Stomach (tissue), 9 donors: ENCODE data around the gene ACVR1C. TPM values are rescaled to one million over a fixed set of nuclear protein-coding genes. Genes with fewer than 3 reads are reported as not detected.

Experiments used
- DNase-seq, 2 donors: peaks; one replicate each; pipeline versions ENCODE4 v3.0.0 to v3.0.0-alpha.2; 2013 to 2019
- H3K27ac ChIP-seq, 5 donors: fragments of 200-600 bp in 4 of 5; sonication (generic) in 4 of 5; one replicate each; pipeline ENCODE4 v1.5.1; 2013 to 2019; ENCODE audit warnings: mild to moderate bottlenecking in 1 of 5, moderate library complexity in 1 of 5
- H3K27me3 ChIP-seq, 3 donors: fragments of 200-600 bp; sonication (generic); one replicate each; pipeline ENCODE4 v1.5.1; 2017 to 2019; ENCODE audit warnings: mixed run types in 1 of 3
- H3K36me3 ChIP-seq, 4 donors: fragments of 200-600 bp; sonication (generic); 1 replicate in 3 of 4; 2 replicates in 1 of 4; pipeline ENCODE4 v1.5.1; 2016 to 2019
- H3K4me1 ChIP-seq, 4 donors: fragments of 200-600 bp; sonication (generic); one replicate each; pipeline ENCODE4 v1.5.1; 2016 to 2019
- H3K4me3 ChIP-seq, 4 donors: fragments of 200-600 bp; sonication (generic) in 3 of 4; one replicate each; pipeline ENCODE4 v1.5.1; 2016 to 2019; ENCODE audit warnings: mild to moderate bottlenecking in 1 of 4
- H3K9me3 ChIP-seq, 4 donors: fragments of 200-600 bp; sonication (generic); one replicate each; pipeline ENCODE4 v1.5.1; 2016 to 2019
- EP300 ChIP-seq: sonication (generic); formaldehyde crosslinking; IDR thresholded peaks from one replicate; pipeline ENCODE4 v1.6.1; 2017; ENCODE audit warnings: antibody characterized with exemption
- POLR2A ChIP-seq, 4 donors: fragments of 450-650 bp; IDR thresholded peaks; one replicate each; pipeline ENCODE4 v1.6.1; 2016; ENCODE audit warnings: antibody characterized with exemption in 4 of 4, control low read depth in 2 of 4, mild to moderate bottlenecking in 1 of 4, moderate library complexity in 1 of 4
- POLR2AphosphoS5 ChIP-seq, 3 donors: sonication (generic); formaldehyde crosslinking; IDR thresholded peaks; one replicate each; pipeline ENCODE4 v1.6.1; 2016; ENCODE audit warnings: antibody characterized with exemption in 3 of 3
- WGBS, 5 donors: extraction: QIAGEN DNeasy Blood & Tissue Kit in 3 of 5; methylation state at CpG; one replicate each; pipeline versions ENCODE4 v1.1.5 to v1.1.7; 2013 to 2018; 5-methylcytosine and 5-hydroxymethylcytosine counted together
- intact Hi-C: fragments of 100-400 bp; cut with DNase I; formaldehyde crosslinking; loops from one replicate; pipeline ENCODE4 v1.15.1; 2023; ENCODE audit warnings: low total_unique reads
- polyA plus RNA-seq, 3 donors: library from polyadenylated mRNA; stranded (reverse); fragments of 200-250 nt; gene quantifications; one replicate each; pipeline ENCODE4 v1.2.3, GENCODE V29; 2013
- total RNA-seq, 5 donors: library from RNA; depleted of rRNA; stranded (reverse); fragments of >200 nt; gene quantifications; one replicate each; pipeline versions ENCODE4 v1.1.0 to v1.2.3, GENCODE V29; 2014 to 2016
- TF ChIP-seq, protein P1 (sequence below), 7 experiments: fragments of 450-650 bp in 4 of 7; fragments of 200-600 bp in 3 of 7; sonication (generic) in 3 of 7; IDR thresholded peaks; one replicate each; pipeline ENCODE4 v1.5.1; 2016 to 2019; ENCODE audit warnings: antibody characterized with exemption in 7 of 7, control low read depth in 2 of 7, mild to moderate bottlenecking in 1 of 7
- donor health status: healthy with polysubstance abuse.
- donor health status: Bipolar disorder and iron deficiency.
- donor health status: healthy.

The ACVR1C gene
- total and polyA plus RNA-seq, 8 donors: under 0.01 to 8.4 (median 0.61) TPM; not detected in 1

DNA sequence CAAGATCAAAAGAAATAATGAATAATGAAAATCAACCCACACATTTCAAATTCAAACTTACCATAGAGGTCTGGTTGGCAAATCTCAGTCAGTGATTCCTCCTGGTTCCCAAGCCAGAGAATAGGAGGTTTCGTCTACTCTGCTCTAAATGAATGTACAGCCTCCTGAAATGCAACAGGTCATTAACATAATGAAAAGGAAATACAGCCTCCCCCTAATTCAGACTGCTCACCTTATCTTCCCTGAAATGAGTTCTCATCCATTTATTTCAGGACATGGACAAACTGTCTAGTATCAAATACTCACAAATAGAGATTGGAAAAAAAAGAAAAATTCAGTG is 141.4 kb downstream of the ACVR1C start:
- TF ChIP-seq, protein P1, sequence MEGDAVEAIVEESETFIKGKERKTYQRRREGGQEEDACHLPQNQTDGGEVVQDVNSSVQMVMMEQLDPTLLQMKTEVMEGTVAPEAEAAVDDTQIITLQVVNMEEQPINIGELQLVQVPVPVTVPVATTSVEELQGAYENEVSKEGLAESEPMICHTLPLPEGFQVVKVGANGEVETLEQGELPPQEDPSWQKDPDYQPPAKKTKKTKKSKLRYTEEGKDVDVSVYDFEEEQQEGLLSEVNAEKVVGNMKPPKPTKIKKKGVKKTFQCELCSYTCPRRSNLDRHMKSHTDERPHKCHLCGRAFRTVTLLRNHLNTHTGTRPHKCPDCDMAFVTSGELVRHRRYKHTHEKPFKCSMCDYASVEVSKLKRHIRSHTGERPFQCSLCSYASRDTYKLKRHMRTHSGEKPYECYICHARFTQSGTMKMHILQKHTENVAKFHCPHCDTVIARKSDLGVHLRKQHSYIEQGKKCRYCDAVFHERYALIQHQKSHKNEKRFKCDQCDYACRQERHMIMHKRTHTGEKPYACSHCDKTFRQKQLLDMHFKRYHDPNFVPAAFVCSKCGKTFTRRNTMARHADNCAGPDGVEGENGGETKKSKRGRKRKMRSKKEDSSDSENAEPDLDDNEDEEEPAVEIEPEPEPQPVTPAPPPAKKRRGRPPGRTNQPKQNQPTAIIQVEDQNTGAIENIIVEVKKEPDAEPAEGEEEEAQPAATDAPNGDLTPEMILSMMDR (IDR thresholded peaks at IDR 0.05): no peak
- TF ChIP-seq POLR2AphosphoS5 (IDR thresholded peaks at IDR 0.05) (no peak), EP300 (no peak), POLR2A (IDR thresholded peaks at IDR 0.05) (no peak)
- H3K27ac ChIP-seq: peak overlapping the region in 3 of 5 donors; percentile 3 to 64 (median 57)
- no peaks in the 10 kb centered on the region for H3K27me3 ChIP-seq
- H3K4me3 ChIP-seq: no peak overlapping the region
- 43 to 65% (median 48%) methylated on average over 1 of the region's 1 CpG for WGBS, 5 donors
- no peaks in the 10 kb centered on the region for H3K36me3 ChIP-seq
- DNase-seq: no peak
- intact Hi-C loops: no loop called here
- no peaks in the 10 kb centered on the region for H3K9me3 ChIP-seq
- peaks cover 4 to 29% (median 5%) of the 10 kb centered on the region in 4 donors for H3K4me1 ChIP-seq

DNA sequence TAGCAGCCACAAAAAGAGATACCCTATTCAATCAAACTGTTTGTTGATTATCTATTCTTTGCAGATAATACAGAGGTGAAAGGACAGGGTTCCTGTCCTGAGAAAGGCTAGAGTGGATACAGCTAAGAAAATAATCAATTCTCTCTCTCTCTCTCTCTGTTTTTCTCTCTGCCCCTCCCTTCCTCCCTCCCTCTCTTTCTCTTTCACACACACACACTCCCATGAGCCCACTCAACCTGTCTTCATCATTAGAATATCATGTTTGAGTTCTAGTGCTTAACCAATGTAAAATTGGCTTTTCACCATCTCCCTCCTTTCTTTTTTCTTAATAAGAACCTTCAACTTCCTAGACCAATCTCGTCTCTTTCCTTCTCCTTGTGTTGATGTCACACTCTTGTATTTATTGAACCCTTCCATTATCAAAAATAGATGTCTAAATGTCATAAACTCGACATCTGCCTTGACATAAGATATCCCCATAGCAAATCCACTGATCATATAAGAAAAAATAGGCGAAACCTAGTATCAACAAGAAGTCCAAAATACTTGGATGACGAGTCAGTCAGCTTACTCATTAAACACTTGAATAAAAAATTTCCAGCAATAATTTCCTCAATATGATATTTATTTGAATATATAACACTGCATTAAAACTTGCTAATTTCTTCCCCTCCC is 141.9 kb downstream of the ACVR1C start:
- no peak for DNase-seq
- intact Hi-C loops: no loop called here
- Histone ChIP-seq H3K36me3 (no peaks in the 10 kb centered on the region), H3K9me3 (no peaks in the 10 kb centered on the region), H3K4me1 (peaks cover 0 to 29% (median 5%) of the 10 kb centered on the region in 4 donors), H3K27me3 (no peaks in the 10 kb centered on the region), H3K27ac (peak overlapping the region in 2 of 5 donors; percentile 3 to 57), H3K4me3 (no peak overlapping the region)
- no peak for TF ChIP-seq EP300
- TF ChIP-seq, protein P1 (IDR thresholded peaks at IDR 0.05): no peak
- TF ChIP-seq POLR2AphosphoS5 (IDR thresholded peaks at IDR 0.05): no peak
- TF ChIP-seq POLR2A (IDR thresholded peaks at IDR 0.05): no peak
- 36 to 65% (median 56%) methylated on average over 4 of the region's 4 CpGs for WGBS, 5 donors

DNA sequence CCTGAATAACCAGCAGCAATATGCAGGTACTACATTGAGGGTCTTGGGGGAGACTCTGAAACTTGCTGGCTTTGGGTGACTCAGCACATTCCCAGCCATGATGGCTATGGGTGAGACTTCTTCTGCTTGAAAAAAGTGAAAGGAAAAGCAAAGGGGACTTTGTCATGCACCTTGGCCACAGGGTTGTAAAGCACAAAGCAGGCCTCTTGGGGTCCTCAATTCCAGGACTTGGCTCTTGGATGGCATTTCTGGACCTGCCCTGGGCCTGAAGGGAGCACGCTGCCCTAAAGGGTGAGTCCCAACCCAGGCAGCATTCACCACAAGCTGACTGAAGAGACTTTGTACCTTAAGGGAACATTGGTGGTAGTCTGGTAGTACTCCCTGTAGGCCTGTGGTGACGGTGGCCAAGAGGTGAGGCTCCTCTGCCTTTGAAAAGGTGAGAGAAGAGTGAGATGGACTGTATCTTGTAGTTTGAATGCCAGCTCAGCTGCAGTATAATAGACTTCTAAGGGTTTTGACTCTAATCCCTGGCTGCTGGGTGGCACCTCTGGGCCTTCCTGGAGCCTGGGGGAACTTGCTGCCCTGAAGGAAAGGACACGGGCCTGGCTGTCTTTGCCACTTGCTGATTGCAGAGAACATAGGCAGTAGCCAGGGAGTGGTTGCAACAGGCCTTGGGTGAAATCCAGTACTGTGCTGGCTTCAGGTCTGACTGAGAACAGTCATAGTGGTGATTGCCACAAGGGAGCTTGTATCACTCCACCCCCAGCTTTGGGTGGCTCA is 148.3 kb downstream of the ACVR1C start:
- H3K27me3 ChIP-seq: no peaks in the 10 kb centered on the region
- H3K4me3 ChIP-seq: no peak overlapping the region
- WGBS, 5 donors: 51 to 65% (median 54%) methylated on average over 2 to 3 of the region's 3 CpGs
- H3K4me1 ChIP-seq: peaks cover 0 to 17% (median 10%) of the 10 kb centered on the region in 4 donors
- intact Hi-C loops: no loop called here
- no peaks in the 10 kb centered on the region for H3K9me3 ChIP-seq
- peak in 1 of 2 donors; percentile 81 for DNase-seq
- H3K27ac ChIP-seq: peak overlapping the region; percentile 30 to 85 (median 50)
- TF ChIP-seq POLR2AphosphoS5 (IDR thresholded peaks at IDR 0.05) (no peak), POLR2A (IDR thresholded peaks at IDR 0.05) (no peak), EP300 (no peak)
- TF ChIP-seq, protein P1 (IDR thresholded peaks at IDR 0.05): no peak
- H3K36me3 ChIP-seq: no peaks in the 10 kb centered on the region

DNA sequence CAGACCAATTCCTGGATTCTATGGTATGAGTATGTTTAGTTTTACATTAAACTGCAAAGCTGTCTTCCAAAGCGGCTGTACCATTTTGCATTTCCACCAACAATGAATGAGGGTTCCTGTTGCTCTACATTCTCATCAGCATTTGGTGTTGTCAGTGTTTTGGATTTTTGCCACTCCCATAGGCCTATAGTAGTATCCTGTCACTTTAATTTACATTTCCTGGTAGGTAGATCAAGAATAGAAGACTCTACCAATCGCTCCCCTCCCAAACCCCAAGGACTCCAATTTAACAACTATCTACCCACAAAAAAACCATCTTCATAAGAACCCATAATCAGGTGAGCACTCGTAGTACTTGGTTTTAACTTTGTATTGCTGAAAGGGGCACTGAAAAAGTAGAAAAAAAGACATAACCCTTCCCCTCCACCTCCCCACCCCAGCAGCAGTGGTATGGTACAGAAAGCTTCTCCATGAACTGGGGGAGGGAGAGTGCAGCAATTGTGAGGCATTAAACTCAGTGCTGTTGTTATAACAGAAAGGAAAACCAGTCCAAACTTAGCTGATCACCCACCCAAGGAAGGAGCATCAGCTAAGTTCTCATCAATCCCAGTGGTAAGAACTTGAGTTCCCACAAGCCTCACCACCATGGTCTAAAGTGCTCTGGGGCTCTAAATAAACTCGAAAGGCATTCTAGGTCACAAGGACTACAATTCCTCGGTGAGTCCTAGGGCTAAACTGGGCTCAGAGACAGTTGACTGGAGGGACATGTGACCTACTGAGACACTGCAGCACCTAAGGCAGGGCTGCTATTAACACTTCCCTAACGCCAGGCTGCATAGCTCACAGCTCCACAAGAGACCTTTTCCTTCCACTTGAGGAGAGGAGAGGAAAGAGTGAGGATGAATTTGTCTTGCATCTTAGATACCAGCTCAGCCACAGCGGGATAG is 149.3 kb downstream of the ACVR1C start:
- Histone ChIP-seq H3K9me3 (no peaks in the 10 kb centered on the region), H3K27ac (peak overlapping the region in 3 of 5 donors; percentile 35 to 85 (median 50)), H3K4me3 (no peak overlapping the region), H3K36me3 (no peaks in the 10 kb centered on the region), H3K4me1 (peaks cover 0 to 17% (median 10%) of the 10 kb centered on the region in 4 donors), H3K27me3 (no peaks in the 10 kb centered on the region)
- TF ChIP-seq POLR2AphosphoS5 (IDR thresholded peaks at IDR 0.05): no peak
- TF ChIP-seq, protein P1 (IDR thresholded peaks at IDR 0.05): no peak
- no peak for TF ChIP-seq POLR2A (IDR thresholded peaks at IDR 0.05)
- TF ChIP-seq EP300: no peak
- WGBS, 5 donors: 83 to 94% (median 92%) methylated on average over 7 of the region's 7 CpGs
- no peak for DNase-seq
- intact Hi-C loops: no loop called here
